PC-9 (cell line): Measurements from ENCODE around the gene TTC28. TPM values are rescaled to one million over a fixed set of nuclear protein-coding genes. Genes with fewer than 3 reads are reported as not detected.

Experiments used
- BruUV-seq: library from RNA; stranded (reverse); fragments of 400-500 nt; replicated peaks from 2 replicates; lab custom pipeline; 2021; lab: Mats Ljungman, UMichigan
- CTCF ChIA-PET: fragments of 300-600 bp; sonication (Branson Sonifier 250); formaldehyde crosslinking; loops from one replicate; lab custom pipeline; 2022; ENCODE audit warnings: antibody characterized with exemption; lab: Charles Lee
- POLR2A ChIA-PET: fragments of 300-600 bp; sonication (Branson Sonifier 250); formaldehyde crosslinking; loops from one replicate; lab custom pipeline; 2022; ENCODE audit warnings: antibody characterized with exemption; ENCODE audit not compliant: unreplicated experiment; lab: Charles Lee
- DNase-seq, 2 experiments: peaks; one replicate each; pipeline versions ENCODE4 v3.0.0 to v3.0.0-alpha.2; 2015 to 2022; ENCODE audit warnings: mixed read lengths in 1 of 2
- H2AFZ ChIP-seq: fragments of 200-600 bp; sonication (generic); 2 replicates; pipeline ENCODE4 v1.8.1; 2017; ENCODE audit warnings: antibody characterized with exemption
- H3F3A ChIP-seq: fragments of 200-600 bp; sonication (generic); 2 replicates; pipeline ENCODE4 v1.8.1; 2017; ENCODE audit warnings: antibody characterized with exemption, mild to moderate bottlenecking, low read depth; ENCODE audit not compliant: insufficient read depth
- H3K27ac ChIP-seq: fragments of 200-600 bp; sonication (generic); 2 replicates; pipeline ENCODE4 v1.6.1; 2016; ENCODE audit warnings: mixed run types
- H3K27me3 ChIP-seq: fragments of 200-600 bp; sonication (generic); 2 replicates; pipeline ENCODE4 v1.6.1; 2016; ENCODE audit warnings: low read depth, mixed run types; ENCODE audit not compliant: insufficient read depth
- H3K36me3 ChIP-seq: fragments of 200-600 bp; sonication (generic); 2 replicates; pipeline ENCODE4 v1.6.1; 2016; ENCODE audit warnings: low read depth, mixed run types
- H3K4me1 ChIP-seq: fragments of 200-600 bp; sonication (generic); replicated peaks from 2 replicates; pipeline ENCODE4 v1.6.1; 2016; ENCODE audit warnings: mixed run types; ENCODE audit not compliant: insufficient read depth
- H3K4me2 ChIP-seq: fragments of 200-600 bp; sonication (generic); 2 replicates; pipeline ENCODE4 v1.6.1; 2017; ENCODE audit warnings: mixed run types
- H3K4me3 ChIP-seq: fragments of 200-600 bp; sonication (generic); 2 replicates; pipeline ENCODE4 v1.6.1; 2016; ENCODE audit warnings: mixed run types
- H3K79me2 ChIP-seq: fragments of 200-600 bp; sonication (generic); 2 replicates; pipeline ENCODE4 v1.6.1; 2017; ENCODE audit warnings: low read depth, mixed run types
- H3K9me2 ChIP-seq: fragments of 200-600 bp; sonication (generic); 2 replicates; pipeline ENCODE4 v1.8.1; 2017; ENCODE audit warnings: mild to moderate bottlenecking; ENCODE audit not compliant: insufficient read depth
- H3K9me3 ChIP-seq: fragments of 200-600 bp; sonication (generic); 2 replicates; pipeline ENCODE4 v1.8.1; 2016; ENCODE audit warnings: low read depth; ENCODE audit not compliant: insufficient read depth
- H4K20me1 ChIP-seq: fragments of 200-600 bp; sonication (generic); 2 replicates; pipeline ENCODE4 v1.8.1; 2017; ENCODE audit not compliant: insufficient read depth
- CTCF ChIP-seq: fragments of 200-600 bp; sonication (generic); conservative IDR thresholded peaks from 2 replicates; pipeline ENCODE4 v1.6.1; 2017; ENCODE audit warnings: mixed run types, antibody characterized with exemption, mild to moderate bottlenecking, moderate library complexity
- EZH2 ChIP-seq: fragments of 200-600 bp; sonication (generic); IDR thresholded peaks from 2 replicates; pipeline ENCODE4 v1.8.0; 2017; ENCODE audit warnings: antibody characterized with exemption, low read depth
- intact Hi-C: fragments of 100-400 bp; cut with micrococcal nuclease; formaldehyde crosslinking; loops from one replicate; pipeline ENCODE4 v1.10.0; 2022; ENCODE audit not compliant: unreplicated experiment
- total RNA-seq: library from RNA; stranded (reverse); gene quantifications from 2 replicates; pipeline ENCODE4 v1.2.3, GENCODE V29; 2021

Gene TTC28
- total RNA-seq, 1 experiment from 2014 or later = 6.7 TPM

GRCh38 chr22:28023774-28024173, 655.9 kb downstream of the TTC28 start:
- Histone ChIP-seq H3K9me3 (no peaks in the 10 kb centered on the region), H3K27me3 (no peaks in the 10 kb centered on the region), H3K4me2 (no peak overlapping the region), H3K79me2 (no peaks in the 10 kb centered on the region), H3K9me2 (no peaks in the 10 kb centered on the region), H3K4me1 (peaks cover 15% of the 10 kb centered on the region), H3F3A (peaks cover 11% of the 10 kb centered on the region), H2AFZ (no peak overlapping the region), H3K27ac (no peak overlapping the region), H3K4me3 (no peak overlapping the region), H3K36me3 (no peaks in the 10 kb centered on the region), H4K20me1 (no peaks in the 10 kb centered on the region)
- TF ChIP-seq EZH2 (no peak), CTCF (no peak)
- ChIA-PET CTCF (no interaction called here), POLR2A (no interaction called here)
- intact Hi-C loops = loop anchor here (5.0 kb wide), 1 partner anchor 419 kb away; no protein-coding TSS in a partner anchor
- BruUV-seq = no TSS peak
- no peak for DNase-seq

GRCh38 chr22:28023036-28023435, 656.6 kb downstream of the TTC28 start:
- H3F3A ChIP-seq = peaks cover 6% of the 10 kb centered on the region
- intact Hi-C loops = loop anchor here (5.0 kb wide), 1 partner anchor 419 kb away; no protein-coding TSS in a partner anchor
- ChIA-PET POLR2A (no interaction called here), CTCF (no interaction called here)
- DNase-seq = no peak
- no peaks in the 10 kb centered on the region for H3K27me3 ChIP-seq
- H4K20me1 ChIP-seq = no peaks in the 10 kb centered on the region
- no peaks in the 10 kb centered on the region for H3K79me2 ChIP-seq
- BruUV-seq = no TSS peak
- no peak for TF ChIP-seq CTCF
- TF ChIP-seq EZH2 = no peak
- H3K9me2 ChIP-seq = no peaks in the 10 kb centered on the region
- H3K27ac ChIP-seq = no peak overlapping the region
- no peak overlapping the region for H3K4me3 ChIP-seq
- no peaks in the 10 kb centered on the region for H3K36me3 ChIP-seq
- H3K4me1 ChIP-seq = peaks cover 10% of the 10 kb centered on the region
- H2AFZ ChIP-seq = no peak overlapping the region
- no peak overlapping the region for H3K4me2 ChIP-seq
- H3K9me3 ChIP-seq = no peaks in the 10 kb centered on the region

- TF ChIP-seq EZH2 = no peak
- TF ChIP-seq CTCF = no peak
- Histone ChIP-seq H4K20me1 (no peaks in the 10 kb centered on the region), H3K79me2 (no peaks in the 10 kb centered on the region), H3K4me2 (no peak overlapping the region), H3K9me3 (no peaks in the 10 kb centered on the region), H3K4me1 (peaks cover 10% of the 10 kb centered on the region), H3K27ac (no peak overlapping the region), H3K27me3 (no peaks in the 10 kb centered on the region), H3K9me2 (no peaks in the 10 kb centered on the region), H2AFZ (no peak overlapping the region), H3F3A (peaks cover 6% of the 10 kb centered on the region), H3K36me3 (no peaks in the 10 kb centered on the region), H3K4me3 (no peak overlapping the region)
- DNase-seq = no peak
- no TSS peak for BruUV-seq
- ChIA-PET POLR2A (no interaction called here), CTCF (no interaction called here)
- intact Hi-C loops = loop anchor here (5.0 kb wide), 1 partner anchor 420 kb away; no protein-coding TSS in a partner anchor
Measured at GRCh38 chr22:28021998-28022660, 657.5 kb downstream of the TTC28 start.
